Glomerular visceral epithelial cell (primary cell): ENCODE results near the gene MYADML2.
"Not testable (repeated sequence)": the region's sequence is repeated elsewhere in the genome, so short reads cannot be mapped to it uniquely, and the experiment has no call there.

Source experiments
- DNase-seq: peaks from one replicate; pipeline ENCODE4 v3.0.0-alpha.2; 2016; ENCODE audit errors: extremely low spot score

MYADML2 gene

DNA sequence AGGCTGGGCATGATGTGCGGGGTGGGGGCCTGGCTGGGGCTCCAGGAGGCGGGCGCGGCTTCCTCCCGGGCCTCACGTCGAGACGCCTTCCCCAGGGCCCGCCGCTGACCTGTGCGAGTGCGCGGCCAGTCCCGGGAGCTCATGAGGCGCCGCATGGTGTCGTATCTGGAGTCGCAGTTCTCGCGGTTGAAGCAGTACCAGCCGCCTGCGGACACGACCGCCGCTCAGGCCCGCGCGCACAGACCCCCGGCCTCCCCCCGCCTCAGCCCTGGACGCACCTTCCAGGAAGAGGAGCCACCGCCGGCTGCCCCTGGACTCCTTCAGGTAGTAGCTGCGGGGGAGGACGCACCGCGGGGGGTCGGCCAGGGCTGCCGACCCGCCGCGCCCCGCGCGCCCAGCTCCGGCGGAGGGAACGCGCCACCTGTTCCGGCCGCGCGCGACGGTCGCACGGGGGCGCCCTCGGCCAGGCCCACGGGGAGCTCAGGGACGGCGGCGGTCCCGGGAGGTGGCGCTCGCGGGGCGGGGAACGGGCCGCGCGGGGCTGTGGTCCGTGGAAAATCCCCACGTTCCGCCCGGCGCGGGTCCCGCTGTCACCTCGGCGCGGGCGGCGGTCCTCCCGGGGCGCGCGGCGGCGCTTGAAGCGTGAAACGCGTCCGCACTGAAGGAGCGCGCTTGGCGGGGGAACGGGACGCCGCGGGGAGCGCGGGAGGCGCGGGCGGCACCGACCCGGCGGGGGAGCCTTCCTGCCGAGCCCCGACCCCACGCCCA lies 12.5 kb upstream of the MYADML2 start:
- peak; percentile 65 for DNase-seq

DNA sequence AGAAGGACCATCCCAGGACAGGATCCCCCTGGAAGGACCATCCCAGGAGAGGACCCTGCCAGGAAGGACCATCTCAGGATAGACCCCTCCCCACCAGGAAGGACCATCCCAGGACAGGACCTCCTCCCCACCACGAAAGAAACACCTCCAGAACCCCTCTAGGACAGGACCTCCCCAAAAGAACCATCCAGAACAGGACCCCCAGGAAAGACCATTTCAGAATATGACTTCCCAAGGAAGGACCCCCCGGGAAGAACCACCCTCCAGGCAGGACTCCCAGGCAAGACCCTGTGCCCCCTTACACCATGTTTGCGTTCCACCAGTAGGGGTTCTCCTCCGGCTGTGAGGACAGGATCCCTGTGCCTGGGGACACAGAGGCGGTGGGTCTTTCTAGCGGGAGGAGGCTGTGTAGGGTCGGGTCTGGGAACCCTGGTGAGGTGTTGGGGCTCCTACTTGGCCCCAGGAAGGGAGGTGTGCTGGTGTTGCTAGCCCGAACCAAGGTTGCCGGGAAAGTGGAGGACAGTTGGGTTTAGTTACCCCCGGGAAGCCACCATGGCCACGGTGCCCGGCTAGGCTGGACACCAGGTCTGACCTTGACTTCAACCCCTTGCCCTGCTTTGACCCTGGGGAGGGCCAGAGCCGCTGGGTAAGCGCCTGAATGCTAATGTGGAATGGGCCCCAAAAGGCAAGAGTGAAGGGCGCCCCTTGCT lies 11.8 kb upstream of the MYADML2 start:
- DNase-seq: no peak

- DNase-seq: no peak
Measured at GRCh38 chr17:81957691-81958432, 10.8 kb upstream of the MYADML2 start.

DNA sequence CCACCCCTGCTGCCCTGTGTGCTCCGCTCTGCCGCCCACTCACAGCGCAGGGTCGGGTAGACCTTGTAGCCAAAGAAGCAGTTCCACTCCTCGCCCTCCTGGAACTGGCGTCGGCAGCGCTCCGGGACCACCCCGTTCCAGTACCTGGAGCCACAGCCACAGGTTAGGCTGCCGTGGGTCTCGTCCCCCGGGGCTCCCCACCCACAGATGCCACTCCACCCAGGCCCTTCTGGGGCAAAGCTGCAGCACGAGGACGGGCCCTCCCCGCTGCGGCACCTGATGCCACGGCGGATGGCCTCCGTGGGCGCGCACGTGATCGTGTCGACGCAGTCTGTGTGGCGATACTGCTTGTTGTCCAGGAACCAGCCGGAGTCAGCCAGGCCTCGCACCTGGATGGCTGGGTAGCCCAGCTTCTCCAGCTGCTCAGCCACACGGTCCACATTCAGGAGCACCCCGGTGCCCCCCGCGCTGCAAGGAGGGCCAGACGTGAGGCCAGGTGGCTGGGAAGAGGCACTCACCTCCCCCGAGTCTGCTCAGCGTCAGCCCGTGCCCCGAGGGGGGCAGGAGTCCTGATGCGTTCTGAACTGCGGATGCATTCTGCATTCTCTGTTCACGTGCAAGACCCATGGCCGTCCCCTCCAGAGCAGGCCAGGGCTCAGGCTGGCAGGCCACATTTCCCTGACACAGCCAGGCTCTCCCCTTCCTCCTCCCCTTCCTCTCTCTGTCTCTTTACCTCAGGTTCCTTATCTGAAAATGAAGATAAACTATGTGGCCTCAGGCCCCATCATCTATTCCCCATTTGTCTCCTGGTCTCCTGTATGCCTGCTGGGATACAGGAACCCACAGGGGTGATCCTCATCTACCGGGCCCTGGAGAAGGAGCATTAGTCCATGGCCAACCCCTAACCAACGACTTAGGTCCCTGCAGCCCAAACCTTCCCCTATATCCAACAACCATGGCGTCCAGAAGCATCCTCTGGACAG lies 9.9 kb upstream of the MYADML2 start:
- no peak for DNase-seq

GRCh38 chr17:81955756-81956544 lies 8.9 kb upstream of the MYADML2 start:
- no peak for DNase-seq

- no peak for DNase-seq
Measured at GRCh38 chr17:81955058-81955681, 8.1 kb upstream of the MYADML2 start.

GRCh38 chr17:81954131-81955057 lies 7.4 kb upstream of the MYADML2 start:
- DNase-seq: peak; percentile 26

- not testable (repeated sequence) for DNase-seq
Measured at GRCh38 chr17:81953443-81953842, 6.4 kb upstream of the MYADML2 start.

DNA sequence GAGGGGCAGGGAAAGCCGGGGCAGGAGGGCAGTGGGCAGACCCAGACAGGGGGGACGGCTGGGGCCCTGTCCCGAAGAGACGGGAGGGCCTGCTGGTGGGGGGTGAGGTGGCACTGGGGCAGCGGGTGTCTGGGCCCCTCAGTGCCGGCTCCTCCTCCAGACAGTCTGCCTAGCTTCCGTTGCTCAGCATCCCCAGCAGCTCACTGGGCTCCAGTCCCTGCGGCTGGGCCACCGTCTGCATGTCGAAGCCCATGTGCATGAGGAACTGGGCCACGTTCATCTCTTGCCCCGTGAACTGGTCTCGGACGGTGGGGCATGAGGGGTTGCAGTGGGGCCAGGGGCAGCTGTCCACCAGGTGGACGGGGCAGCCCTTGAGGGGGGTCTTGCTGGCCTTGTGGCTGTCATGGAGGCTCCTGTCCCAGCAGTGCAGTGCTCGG lies 5.8 kb upstream of the MYADML2 start:
- DNase-seq: no peak

GRCh38 chr17:81951785-81952684 lies 5.0 kb upstream of the MYADML2 start:
- no peak for DNase-seq

GRCh38 chr17:81950501-81950900 lies 3.5 kb upstream of the MYADML2 start:
- no peak for DNase-seq

- DNase-seq: no peak
Measured at GRCh38 chr17:81948635-81949378, 1.8 kb upstream of the MYADML2 start.

DNA sequence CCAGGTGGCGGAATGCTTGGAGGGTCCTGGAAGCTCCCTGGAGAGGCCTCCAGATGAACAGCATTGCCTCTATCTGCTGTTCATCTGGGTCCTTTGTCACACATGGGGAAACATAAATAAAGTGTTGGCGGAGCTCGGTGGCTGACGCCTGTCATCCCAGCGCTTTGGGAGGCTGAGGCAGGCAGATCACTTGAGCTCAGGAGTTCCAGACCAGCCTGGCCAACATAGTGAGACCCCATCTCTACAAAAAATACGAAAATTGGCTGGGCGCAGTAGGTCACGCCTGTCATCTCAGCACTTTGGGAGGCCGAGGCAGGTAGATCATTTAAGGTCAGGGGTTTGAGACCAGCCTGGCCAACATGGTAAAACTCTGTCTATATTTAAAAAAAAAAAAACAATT lies 2.2 kb downstream of the MYADML2 start:
- DNase-seq: no peak

GRCh38 chr17:81942167-81942553 lies 4.9 kb downstream of the MYADML2 start:
- no peak for DNase-seq

DNA sequence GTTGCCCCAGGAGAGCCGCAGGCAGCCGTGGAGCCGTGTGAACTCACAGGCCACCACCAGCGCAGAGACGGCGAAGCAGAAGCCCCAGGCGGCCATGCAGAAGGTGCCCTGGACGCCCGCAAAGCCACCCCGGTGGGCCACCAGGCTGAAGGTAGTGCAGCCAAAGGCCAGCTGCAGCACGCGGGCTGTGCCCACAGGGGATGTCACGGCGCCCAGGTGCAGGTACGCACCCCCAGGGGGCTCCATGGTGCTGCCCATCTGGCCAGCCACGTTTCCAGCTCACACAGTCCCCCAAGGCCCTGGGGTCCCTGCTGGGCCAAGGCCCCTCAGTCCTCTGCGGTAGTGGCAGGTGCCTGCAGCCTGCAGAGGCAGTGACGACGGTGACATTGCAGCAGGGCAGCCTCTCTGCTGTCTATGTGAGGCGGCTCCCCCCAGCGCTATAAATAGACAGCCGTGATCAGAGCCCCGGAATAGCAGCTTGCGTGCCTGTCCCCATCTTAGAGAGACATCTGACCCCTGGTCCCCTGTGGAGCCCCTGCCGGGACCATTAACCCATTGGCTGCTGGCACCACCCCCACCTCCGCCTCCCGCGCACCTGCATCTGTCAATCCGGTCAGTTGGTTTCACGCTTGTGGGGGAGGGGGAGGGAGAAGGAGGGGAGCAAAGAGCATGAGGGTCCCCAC lies 5.4 kb downstream of the MYADML2 start:
- no peak for DNase-seq
